KG1 (cell line): Measurements from ENCODE around the gene PLA2G2A.

Experiments
- DNase-seq: peaks from one replicate; lab custom pipeline; 2025; lab: John Stamatoyannopoulos, UW

PLA2G2A gene

GRCh38 chr1:19926296-19927129 lies 52.9 kb downstream of the PLA2G2A start:
- no peak for DNase-seq
